ENCODE results near the gene PDXK.

DNA sequence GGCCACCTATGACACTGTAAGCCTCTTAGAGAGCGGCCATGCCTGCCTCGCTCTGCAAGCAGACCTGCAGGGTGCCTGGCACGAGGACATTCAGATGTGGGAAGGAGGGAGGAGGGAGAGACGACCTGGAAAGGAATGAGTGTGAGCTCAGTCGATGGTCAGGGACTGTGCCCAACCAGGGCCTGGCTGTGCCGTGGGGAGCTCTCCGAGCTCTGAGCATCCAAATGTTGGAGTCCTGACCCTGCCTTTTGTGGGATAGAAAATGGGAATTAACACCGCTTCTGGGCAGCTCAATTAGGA is 49.9 kb downstream of the PDXK start:
- no peak for TF ChIP-seq EZH2 (IDR thresholded peaks at IDR 0.05; ENCODE audit: borderline replicate concordance, low read length)
- TF ChIP-seq, protein P1, sequence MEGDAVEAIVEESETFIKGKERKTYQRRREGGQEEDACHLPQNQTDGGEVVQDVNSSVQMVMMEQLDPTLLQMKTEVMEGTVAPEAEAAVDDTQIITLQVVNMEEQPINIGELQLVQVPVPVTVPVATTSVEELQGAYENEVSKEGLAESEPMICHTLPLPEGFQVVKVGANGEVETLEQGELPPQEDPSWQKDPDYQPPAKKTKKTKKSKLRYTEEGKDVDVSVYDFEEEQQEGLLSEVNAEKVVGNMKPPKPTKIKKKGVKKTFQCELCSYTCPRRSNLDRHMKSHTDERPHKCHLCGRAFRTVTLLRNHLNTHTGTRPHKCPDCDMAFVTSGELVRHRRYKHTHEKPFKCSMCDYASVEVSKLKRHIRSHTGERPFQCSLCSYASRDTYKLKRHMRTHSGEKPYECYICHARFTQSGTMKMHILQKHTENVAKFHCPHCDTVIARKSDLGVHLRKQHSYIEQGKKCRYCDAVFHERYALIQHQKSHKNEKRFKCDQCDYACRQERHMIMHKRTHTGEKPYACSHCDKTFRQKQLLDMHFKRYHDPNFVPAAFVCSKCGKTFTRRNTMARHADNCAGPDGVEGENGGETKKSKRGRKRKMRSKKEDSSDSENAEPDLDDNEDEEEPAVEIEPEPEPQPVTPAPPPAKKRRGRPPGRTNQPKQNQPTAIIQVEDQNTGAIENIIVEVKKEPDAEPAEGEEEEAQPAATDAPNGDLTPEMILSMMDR (conservative IDR thresholded peaks at IDR 0.05 in 1 of 2, IDR thresholded peaks at IDR 0.05 in 1 of 2; ENCODE audit: extremely low read depth in 1 of 2, insufficient read depth in 1 of 2, low read depth in 1 of 2, low read length in 2 of 2) = no peak

Measured in mammary epithelial cell (primary cell).